Loucy (cell line): ENCODE results near the gene GABRG3.

Experiments used
- EZH2phosphoT487 ChIP-seq: fragments of 200-600 bp; IDR thresholded peaks from 2 replicates; pipeline ENCODE4 v1.6.1; 2018; ENCODE audit warnings: antibody characterized with exemption, mild to moderate bottlenecking, moderate library complexity, borderline replicate concordance
- TF ChIP-seq, protein P1 (sequence below): fragments of 200-600 bp; sonication (generic); conservative IDR thresholded peaks from 2 replicates; pipeline ENCODE4 v1.5.1; 2014; ENCODE audit warnings: mild to moderate bottlenecking, antibody characterized with exemption, low read length

DNA sequence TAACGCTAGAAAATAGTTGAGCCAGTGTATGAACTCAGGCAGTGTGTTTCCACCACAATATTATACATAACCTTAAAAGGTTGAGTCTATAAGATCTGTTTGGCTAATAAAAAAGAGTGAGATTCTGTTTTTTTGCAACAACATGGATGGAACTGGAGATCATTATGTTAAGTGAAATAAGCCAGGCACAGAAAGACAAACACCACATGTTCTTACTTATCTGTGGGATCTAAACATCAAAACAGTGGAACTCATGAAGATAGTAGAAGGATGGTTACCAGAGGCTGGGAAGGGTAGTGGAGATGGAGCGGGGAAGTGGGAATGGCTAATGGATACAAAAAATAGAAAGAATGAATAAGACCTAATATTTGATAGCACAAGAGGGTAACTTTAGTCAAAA is 150.7 kb downstream of the GABRG3 start:
- TF ChIP-seq, protein P1, sequence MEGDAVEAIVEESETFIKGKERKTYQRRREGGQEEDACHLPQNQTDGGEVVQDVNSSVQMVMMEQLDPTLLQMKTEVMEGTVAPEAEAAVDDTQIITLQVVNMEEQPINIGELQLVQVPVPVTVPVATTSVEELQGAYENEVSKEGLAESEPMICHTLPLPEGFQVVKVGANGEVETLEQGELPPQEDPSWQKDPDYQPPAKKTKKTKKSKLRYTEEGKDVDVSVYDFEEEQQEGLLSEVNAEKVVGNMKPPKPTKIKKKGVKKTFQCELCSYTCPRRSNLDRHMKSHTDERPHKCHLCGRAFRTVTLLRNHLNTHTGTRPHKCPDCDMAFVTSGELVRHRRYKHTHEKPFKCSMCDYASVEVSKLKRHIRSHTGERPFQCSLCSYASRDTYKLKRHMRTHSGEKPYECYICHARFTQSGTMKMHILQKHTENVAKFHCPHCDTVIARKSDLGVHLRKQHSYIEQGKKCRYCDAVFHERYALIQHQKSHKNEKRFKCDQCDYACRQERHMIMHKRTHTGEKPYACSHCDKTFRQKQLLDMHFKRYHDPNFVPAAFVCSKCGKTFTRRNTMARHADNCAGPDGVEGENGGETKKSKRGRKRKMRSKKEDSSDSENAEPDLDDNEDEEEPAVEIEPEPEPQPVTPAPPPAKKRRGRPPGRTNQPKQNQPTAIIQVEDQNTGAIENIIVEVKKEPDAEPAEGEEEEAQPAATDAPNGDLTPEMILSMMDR: no peak
- TF ChIP-seq EZH2phosphoT487: no peak
